HG03558 (cell line): ENCODE measurements around the gene BRAF.
"Not testable (repeated sequence)": the region's sequence is repeated elsewhere in the genome, so short reads cannot be mapped to it uniquely, and the experiment has no call there.

Source experiments
- ATAC-seq: cut with Tn5 transposase; IDR thresholded peaks from one replicate; pipeline ENCODE4 v1.9.1; 2021; ENCODE audit warnings: moderate number of reproducible peaks; ENCODE audit not compliant: unreplicated experiment; ENCODE audit errors: extremely low read depth

Gene BRAF

DNA sequence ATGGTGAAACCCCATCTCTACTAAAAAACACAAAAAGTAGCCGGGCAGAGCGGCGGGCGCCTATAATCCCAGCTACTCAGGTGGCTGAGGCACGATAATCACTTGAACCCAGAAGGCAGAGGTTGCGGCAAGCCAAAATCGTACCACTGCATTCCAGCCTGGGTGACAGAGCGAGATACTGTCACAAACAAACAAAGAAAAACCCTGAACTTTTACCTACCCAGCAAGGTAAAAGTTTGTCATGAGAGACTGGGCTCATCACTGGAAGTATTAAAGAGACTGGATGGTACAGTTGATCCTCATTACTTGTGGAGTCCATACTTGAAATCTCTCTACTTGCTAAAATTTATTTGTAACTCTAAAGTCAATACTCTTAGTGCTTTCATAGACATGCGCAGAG is 114.3 kb downstream of the BRAF start:
- ATAC-seq = no peak

DNA sequence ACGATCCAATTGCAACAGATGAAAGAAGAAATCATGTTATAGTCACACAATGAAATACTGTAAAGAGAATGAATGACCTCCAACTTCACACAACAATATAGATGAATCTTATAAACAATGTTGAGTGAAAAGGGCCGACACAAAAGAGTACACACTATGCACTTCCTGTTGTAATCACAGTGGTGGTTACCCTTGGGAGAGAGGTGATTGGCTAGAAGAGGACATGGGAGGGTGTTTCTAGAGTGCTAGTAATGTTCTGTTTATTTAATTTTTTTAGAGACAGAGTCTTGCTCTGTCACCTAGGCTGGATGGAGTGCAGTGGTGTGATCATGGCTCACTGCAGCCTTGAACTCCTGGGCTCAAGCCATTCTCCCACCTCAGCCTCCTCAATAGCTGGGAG is 145.8 kb downstream of the BRAF start:
- ATAC-seq = no peak

DNA sequence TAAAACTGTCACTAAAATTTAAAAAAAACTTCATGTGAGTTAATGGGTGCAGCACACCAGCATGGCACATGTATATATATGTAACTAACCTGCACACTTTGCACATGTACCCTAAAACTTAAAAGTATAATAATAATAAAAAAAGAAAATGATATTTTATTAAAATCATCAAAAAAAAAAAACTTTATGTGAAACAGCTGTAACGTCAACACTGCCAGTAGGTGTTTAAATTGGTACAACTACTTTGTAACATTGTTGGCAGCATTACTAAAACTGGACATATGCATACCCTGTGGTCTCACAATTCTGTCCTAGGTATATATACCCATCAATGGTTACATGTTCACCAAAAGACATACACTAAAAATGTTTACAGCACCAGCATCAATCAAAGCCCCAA is 146.2 kb downstream of the BRAF start:
- ATAC-seq = no peak

DNA sequence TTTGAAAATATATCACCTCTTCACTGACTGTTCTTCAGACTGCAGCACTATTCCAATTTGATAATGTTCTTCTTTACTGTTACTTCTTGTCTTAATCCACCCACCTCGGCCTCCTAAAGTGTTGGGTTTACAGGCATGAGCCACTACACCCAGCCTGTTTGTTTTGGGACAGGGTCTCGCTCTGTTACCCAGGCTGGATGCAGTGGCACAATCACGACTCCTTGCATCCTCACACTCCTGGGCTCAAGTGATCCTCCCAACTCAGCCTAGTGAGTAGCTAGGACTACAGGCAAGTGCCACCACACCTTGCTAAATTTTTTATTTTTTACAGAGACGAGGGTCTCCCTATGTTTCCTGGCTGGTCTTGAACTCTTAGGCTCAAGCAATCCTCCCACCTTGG is 150.4 kb downstream of the BRAF start:
- ATAC-seq = no peak

DNA sequence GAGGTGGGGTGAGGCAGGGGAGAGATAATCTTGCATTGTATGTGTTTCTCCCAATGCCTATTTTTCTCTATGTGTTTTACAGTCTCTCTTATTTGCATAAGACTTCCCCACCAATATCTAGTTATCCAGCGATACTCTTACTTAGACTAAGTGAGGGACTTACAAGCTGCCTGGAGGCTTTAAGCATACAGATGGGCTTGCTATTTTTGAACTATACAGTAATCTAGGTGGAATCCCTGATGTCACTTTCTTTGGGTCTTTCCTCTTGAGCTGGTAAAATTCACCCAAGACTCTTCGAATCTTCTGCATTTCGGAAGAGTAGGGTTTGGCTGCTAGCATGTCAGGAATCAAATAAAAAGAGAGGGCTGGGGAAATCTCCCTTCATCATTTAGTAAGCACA is 151.6 kb downstream of the BRAF start:
- ATAC-seq = no peak

DNA sequence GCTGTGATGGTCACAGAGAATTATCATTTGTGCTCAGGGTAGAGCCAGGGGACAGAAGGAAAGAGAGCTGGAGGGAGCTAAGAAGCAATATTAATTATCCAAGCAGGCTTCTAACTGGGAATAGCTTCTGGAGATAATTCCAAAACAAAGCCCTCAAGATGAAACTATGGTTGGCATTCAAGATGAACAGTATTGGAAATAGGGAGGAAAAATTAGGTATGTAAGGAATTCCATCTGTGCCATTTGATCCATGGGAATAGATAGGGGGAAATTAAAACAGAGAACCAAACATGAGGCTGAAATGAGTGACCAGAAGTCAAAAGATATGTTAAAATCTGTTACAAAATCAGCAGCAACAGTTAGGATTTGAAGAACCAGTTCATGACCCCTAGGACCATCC is 152.9 kb downstream of the BRAF start:
- no peak for ATAC-seq

DNA sequence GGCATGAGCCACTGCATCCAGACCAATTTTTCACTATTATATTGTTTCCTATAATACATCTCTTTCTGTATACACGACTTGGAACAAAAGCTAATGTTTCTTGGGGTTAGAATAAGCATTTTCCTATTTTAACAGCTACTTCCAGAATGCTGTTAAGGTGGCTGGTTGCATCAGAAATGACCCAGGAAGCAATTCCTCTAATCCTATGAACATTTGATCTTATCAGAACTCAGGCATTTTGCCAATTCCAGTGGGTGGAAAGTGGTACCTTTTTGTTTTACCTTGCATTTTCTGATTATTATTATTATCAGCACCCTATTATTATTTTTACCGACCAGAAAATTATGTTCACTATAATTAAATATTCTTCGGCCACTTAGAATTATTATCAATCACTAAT is 154.9 kb downstream of the BRAF start:
- no peak for ATAC-seq

DNA sequence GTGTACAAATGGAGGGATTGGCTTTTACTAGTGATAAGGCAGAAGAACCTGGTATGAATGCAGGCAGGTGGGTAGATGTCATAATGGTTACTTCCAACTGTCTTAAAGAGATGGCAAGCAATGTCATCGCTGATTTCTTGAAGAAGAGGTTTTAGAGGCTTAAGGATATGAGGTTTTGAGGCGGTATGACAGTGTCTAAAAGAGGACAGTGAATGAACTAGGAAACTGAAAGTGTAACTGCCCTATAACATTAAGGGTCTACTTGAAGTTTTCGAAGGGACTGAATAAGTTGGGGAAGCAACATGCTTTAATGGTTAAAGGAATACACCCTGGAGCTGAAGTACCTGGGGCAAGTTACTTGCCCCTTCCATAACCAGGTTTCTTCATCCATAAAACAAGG is 157.3 kb downstream of the BRAF start:
- no peak for ATAC-seq

DNA sequence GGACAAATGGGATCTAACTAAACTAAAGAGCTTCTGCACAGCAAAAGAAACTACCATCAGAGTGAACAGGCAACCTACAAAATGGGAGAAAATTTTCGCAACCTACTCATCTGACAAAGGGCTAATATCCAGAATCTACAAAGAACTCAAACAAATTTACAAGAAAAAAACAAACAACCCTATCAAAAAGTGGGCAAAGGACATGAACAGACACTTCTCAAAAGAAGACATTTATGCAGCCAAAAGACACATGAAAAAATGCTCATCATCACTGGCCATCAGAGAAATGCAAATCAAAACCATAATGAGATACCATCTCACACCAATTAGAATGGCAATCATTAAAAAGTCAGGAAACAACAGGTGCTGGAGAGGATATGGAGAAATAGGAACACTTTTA is 159.3 kb downstream of the BRAF start:
- not testable (repeated sequence) for ATAC-seq

DNA sequence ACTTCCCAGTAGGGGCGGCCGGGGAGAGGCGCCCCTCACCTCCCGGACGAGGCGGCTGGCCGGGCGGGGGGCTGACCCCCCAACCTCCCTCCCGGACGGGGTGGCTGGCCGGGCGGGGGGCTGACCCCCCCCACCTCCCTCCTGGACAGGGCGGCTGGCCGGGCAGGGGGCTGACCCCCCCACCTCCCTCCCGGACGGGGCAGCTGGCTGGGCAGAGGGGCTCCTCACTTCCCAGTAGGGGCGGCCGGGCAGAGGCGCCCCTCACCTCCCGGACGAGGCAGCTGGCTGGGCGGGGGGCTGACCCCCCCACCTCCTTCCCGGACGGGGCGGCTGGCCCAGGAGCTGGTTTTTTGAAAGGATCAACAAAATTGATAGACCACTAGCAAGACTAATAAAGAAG is 161.6 kb downstream of the BRAF start:
- ATAC-seq = not testable (repeated sequence)

DNA sequence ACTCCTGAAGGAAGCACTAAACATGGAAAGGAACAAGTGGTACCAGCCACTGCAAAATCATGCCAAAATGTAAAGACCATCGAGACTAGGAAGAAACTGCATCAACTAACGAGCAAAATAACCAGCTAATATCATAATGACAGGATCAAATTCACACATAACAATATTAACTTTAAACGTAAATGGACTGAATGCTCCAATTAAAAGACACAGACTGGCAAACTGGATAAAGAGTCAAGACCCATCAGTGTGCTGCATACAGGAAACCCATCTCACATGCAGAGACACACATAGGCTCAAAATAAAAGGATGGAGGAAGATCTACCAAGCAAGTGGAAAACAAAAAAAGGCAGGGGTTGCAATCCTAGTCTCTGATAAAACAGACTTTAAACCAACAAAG is 163.4 kb downstream of the BRAF start:
- not testable (repeated sequence) for ATAC-seq

DNA sequence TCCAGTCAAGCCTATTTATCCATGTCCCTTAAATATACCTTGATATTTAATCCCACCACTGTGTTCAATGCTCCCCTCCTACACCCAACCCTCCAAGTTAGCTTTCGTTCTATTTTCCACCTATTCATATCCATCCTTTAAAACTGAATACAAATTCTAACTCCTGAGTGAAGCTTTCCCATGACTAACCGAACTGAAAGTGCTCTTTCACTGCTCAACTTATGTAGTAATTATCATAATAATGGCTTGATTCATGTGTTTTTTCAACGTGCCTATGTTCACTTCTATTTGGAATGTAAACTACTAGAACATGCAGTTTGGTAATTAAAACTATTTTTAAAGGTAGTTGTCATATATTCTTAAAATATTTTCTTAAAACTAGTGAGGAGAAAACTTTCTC is 170.2 kb downstream of the BRAF start:
- ATAC-seq = no peak

DNA sequence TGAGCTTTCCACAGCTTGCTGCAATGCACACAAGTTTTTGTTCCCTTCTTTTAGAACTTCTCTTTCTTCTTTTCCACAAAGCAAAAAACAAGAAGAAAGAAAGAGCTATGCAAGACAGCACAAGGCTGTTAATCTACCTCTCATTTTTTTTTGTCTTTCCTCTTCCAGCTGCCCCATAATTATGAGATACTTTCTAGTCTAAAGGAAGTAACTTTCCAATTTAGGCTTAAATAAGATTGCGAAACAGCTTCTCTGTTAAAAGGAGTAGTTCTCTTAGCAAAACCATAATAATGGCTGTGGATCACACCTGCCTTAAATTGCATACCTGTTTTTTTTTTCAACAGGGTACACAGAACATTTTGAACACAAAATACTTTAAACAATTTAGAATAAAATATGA is 172.2 kb downstream of the BRAF start:
- ATAC-seq = no peak

DNA sequence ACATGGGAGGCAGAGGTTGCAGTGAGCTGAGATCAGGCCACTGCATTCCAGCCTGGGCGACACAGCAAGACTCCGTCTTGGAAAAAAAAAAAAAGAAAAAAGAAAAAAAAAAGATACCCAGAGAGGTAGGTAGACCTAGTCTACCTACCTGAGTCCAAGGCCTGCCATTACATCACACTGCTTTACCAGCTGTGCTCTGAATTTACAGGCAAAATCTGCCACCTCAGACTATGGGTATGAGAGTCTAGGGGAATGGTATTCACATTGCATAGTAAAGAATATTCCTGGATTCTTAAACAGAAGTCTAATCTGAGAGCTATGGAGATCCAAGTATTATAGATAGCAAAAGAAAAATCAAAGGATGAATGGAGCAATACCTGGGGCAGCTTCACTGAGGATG is 178.0 kb downstream of the BRAF start:
- no peak for ATAC-seq

DNA sequence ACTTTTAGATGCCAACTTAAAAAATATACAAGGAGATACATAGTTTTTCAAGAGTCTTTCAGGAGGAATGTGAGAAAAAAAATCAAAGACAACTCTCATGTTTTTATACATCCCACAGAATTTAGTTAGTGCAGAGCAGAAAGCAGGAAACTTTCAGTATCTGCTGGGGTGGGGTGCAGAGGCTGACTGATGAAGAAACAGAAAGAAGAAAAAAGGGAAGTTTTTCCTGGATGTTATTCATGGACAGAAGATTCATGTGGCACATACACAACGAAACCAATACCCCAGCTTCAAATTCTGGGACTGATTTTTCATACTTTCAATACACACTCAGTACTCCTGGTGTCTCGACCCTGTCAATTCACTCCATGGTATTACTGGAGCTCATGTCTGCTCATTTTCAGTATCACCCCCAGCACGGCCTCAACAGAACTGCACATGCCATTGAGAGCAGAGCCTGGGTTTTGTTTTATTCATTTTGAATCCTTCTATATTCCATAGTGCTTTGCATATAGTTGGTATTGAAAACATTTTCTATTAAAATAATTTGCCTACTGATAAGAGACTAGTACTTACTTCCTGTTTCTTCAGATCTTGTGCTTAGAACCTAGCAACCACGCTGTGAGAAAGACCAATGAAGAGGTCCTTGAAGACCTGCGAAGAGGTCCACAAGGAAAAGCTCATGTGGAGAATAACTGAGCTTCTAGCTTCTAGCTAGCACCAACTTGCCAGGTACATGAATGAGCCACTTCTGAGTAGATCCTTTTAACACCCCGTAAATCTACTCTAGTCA is 179.3 kb downstream of the BRAF start:
- no peak for ATAC-seq

DNA sequence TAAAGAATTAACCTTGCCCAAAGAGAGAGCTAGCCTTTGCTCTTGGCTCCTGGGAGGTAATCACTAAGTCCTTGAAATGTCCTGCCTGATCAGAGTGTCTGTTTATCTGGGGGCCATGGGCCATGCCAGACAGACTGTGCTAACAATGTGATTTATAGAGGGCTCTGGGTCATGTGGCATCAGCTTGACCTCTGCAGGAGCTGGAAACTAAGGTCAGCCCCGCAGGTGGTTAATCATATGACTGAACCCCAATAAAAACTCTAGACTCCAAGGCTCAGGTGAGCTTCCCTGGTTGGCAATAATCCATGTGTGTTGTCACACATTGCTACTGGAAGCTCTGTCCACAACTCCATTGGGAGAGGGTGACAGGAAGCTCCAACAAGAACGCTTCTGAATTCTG is 180.7 kb downstream of the BRAF start:
- ATAC-seq = no peak

DNA sequence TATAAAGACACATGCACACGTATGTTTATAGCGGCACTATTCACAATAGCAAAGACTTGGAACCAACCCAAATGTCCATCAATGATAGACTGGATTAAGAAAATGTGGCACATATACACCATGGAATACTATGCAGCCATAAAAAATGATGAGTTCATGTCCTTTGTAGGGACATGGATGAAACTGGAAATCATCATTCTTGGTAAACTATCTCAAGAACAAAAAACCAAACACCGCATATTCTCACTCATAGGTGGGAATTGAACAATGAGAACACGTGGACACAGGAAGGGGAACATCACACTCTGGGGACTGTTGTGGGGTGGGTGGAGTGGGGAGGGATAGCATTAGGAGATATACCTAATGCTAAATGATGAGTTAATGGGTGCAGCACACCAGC is 181.5 kb downstream of the BRAF start:
- ATAC-seq = not testable (repeated sequence)

DNA sequence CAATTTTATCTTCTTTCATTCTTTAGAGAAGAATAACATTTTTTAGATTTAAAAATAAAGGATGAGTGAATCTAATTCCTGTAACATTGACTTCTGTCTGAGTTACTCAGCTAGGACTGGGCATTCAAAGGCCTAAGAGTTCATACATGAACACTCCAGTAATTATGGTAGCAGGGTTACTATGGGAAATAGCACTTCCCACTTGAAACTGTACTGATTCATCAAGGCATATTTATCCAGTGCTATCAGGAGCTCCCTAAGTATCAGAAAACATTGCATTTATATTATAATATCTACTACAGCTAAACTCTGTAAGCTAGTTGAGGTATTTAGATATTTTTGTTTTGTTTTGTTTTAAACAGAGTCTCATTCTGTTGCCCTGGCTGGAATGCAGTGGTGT is 186.4 kb downstream of the BRAF start:
- ATAC-seq = no peak

DNA sequence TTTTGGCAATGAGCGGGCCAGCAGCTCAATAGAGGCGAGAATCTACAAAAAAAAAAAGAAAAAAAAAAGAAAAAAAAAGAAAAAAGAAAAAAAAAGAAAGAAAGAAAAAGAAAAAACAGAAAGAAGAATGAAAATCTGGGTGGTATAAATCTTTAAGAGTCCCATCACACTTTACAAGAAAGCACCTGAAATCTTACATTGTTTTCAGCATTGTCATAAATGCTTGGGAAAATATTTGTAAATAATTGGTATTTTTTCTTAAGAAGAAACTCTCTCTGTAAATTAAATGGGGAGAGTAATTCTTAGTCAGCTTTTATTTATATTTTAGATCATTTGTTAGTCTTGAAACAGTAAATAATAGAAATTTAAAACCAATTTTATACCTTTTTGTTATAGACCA is 190.0 kb downstream of the BRAF start:
- no peak for ATAC-seq

DNA sequence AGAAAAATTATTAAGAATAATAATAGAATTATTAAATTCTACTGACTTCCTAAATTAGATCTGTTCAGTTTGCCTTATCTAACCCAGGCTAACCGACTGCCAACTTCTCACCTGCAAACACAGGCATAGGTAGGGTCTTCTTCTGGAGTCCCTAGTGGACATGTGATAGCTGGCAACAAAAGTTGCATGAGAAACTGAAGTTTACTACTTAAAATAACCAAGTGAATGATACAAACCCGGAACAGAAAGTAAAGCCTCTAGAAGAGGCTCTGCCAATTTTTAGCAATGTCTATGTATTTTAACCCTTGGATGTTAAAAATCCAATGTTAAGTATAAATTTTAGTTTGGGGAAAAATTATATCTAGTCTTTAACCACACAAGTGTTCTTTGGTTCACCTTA is 190.6 kb downstream of the BRAF start:
- no peak for ATAC-seq

DNA sequence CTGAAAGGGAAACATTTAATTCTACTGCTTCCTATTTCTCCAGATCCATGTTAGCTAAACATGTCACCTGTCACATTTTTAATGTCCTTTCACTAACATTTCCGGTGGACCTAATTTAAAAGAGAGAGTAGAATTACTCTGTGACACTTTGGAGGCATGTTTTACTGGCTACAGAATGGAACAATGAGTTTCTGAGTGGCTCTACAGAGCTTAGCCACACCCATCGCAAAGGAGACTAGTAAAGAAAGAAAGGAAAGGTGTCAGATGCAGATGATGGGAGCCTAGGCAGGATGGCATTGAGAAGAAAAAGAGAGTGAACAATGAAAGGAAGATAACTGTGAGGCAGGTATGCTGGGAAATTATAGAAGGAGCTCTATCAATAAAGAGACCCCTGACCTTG is 192.3 kb downstream of the BRAF start:
- no peak for ATAC-seq

DNA sequence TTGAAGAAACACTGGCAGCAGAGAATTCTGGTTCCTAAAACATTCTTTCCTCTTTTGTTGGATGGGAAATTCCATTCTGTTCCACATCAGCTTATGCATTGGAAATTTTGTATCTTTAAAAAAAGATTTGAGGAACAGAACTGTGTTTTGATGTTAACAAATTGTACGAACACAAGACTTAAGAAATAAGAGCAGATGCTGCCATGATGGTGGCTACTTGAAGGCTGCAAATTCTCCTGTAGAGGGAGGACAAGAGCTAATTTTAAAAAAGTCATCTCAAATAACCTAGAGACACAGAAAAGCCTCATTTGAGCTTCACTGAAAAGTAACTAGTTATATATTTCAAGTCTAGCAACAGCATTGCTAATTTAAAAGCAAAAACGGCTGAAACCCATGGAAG is 198.4 kb downstream of the BRAF start:
- no peak for ATAC-seq

DNA sequence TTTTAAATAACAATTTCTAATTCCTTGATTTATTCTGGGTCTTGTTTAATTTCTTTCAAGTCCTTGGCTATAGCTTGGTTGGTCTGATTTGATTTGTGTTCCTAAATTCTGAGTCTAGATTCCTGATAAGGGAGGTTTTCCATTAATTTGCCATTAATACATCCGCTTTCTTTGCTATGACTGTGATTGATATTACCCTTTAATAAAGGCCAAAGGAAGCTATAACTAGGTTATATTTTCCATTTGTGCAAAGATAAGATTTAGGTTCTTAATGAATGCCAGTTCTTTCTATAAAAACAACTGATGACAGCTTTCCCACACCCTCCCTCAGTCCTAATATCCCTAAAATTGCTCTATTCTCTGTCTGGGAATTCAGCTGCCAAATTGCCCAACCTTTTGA is 200.0 kb downstream of the BRAF start:
- ATAC-seq = no peak
